IPS-NIHi11 (cell line): ENCODE results near the gene MUC3A.
"Not testable (repeated sequence)": the region's sequence is repeated elsewhere in the genome, so short reads cannot be mapped to it uniquely, and the experiment has no call there.

Source experiments
- DNase-seq: peaks from one replicate; pipeline ENCODE4 v3.0.0; 2012; ENCODE audit warnings: mixed read lengths, low spot score

Gene MUC3A

DNA sequence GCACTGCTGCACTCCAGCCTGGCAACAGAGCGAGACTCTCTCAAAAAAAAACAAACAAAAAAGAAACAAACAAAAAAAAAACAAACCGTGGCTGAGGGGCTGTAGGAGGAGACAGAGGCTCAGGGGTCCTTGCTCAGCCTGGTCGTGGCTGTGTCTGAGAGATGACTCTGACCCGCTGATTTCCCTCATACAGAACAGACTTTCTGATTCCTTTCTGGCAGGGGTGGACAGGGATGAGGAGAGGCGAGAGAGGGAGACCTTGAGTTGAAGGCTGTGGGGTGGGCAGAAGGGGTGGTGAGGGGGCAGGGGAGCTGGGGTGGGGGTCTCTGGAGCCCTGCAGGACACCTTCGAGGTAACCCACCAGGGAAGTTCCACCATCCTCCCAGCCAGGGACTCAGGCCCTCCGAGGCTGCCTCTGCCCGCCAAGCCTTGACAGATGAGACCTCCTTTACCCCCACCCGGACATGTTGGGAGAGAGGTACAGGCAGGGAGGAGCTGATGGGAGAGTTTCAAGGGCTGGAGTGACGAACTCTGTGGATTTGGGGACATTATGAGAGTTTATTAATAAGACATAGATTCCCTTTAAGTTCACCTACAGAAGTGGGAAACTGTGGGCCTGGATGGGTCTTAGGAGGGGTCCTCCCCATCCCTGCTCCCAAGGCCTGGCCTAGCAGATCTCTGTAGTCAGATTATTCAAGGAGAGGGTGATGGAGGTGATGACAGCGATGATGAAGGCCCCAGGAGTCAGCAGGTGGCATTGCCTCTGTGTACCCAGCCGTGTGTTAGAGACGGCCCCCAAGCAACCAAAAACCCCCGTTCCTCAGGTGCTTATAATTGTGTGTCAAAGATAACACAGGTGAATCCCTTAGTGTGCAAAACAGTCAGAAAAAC lies 22.0 kb downstream of the MUC3A start:
- no peak for DNase-seq

DNA sequence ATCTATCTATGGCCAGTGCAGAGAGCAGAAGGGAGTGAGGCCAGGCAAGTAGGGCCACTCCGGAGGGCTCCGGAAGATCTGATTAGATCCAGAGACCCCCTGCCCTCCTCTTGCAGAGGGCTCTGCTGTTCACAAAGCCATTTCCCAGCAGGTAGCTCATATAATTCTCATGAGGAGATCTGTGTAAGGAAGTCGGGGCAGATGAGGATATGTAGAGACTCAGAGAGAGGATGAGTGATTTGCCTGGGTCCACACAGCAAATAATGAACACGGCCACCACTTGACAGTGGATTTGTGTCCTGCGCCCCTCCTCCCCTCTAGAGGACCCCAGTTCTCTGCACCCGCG lies 22.6 kb downstream of the MUC3A start:
- DNase-seq = no peak

DNA sequence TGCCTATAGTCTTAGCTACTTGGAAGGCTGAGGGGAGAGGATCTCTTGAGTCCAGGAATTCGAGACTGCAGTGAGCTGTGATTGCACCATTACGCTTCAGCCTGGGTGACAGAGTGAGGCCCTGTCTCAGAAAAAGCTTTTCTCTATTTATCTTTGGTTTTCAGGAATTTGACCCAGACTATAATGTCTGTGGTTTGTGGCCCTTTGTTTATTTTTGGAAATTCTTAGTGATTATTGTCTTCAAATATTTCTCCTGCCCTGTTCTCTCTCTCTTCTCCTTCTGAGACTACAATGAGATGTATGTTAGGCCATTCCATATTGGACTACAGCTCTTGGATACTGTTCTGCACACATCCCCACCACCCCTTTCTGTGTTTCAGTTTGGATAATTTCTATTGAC lies 24.7 kb downstream of the MUC3A start:
- DNase-seq = no peak

DNA sequence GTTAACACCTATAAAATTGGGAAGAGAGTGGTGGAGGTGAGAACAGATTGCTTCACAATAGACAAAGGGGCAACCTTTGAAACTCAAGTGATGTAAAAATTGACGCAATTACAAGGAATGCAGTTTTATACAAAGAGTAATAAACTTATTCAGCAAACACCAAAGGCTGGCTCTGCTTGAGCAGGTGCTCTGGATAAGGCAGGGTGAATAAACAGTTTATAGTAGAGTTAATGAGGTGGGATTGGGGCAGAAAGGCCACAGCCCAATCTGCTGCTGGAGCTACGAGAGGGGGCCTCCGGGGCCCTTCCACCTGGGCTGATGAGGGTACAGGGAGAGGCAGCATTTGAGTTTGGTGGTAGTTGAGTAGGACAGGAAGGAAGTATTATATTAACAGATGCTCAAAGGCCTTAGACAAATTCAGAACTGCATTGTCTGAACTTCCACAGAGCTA lies 26.1 kb downstream of the MUC3A start:
- no peak for DNase-seq

DNA sequence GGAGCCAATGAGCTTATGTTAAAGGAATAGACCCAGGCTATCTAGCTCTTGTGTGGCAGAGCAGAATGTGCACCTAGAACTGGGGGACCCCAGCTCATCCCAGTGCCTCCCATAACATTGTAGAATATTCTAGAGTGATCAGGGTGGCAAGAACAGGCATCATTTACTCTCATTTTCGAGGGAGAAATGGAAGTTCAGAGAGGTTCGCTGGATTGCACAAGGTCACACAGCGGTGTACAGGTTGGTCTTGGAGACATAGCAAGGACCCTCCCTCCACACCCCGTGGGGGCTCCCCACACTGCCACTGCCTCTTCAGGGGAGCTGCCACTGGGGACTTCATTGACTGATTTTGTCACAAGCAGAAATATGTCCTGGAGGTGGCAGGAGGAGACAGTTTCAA lies 29.0 kb downstream of the MUC3A start:
- DNase-seq = no peak

DNA sequence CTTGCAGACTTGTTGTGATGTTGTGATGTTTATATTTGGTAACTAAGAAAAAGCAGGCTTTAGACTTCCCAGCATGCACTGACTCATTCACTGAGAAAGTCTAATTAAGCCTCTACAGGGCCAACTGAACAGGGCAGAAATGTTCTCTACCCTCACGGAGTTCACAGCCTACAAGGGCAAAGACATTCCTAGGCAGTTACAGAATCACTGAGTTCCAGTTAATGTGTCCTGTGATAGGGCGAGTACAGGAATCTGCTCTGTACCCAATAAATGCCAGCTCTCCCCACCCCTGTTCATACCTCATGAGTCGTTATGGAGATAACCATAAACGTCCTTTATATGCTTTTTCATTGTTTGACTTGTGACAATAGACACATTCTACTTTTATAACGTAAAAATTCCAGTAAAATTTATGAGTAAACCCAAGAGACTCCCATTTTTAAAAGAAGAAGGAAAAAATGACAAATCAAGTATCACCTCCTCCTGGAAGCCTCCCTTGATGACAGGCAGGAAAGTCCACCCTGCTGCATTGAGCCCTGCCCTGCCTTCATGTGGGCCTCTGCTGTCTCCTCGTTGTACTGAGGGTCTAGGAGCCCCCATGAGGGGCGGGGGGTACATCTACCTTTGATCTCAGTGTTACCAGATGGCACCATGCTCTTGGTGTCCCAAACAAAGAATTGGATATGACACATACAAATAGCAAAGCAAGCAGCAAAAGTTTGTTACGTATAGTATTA lies 34.3 kb downstream of the MUC3A start:
- DNase-seq = no peak

DNA sequence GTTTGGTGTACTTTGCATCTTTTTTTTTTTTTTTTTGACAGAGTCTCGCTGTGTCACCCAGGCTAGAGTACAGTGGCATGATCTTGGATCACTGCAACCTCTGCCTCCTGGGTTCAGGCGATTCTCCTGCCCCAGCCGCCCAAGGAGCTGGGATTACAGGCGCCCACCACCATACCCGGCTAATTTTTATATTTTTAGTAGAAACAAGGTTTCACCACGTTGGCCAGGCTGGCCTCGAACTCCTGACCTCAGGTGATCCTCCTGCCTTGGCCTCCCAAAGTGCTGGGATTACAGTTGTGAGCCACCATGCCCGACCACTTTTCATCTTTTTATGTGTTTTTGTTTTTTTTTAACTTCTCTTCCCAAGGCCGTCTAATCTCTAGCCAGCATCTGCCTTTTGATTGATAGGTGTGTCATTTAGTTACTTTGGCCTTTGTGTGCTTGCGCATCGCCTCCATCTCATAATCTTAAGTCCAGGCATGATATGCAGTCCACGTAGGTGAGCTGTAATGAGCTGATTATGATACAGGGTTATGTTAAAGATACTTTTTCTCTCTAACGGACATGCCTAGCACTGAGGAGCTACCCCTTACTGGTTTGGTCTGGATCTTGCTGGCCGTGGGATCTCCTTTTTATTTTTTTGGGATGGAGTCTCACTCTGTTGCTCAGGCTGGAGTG lies 35.0 kb downstream of the MUC3A start:
- not testable (repeated sequence) for DNase-seq

DNA sequence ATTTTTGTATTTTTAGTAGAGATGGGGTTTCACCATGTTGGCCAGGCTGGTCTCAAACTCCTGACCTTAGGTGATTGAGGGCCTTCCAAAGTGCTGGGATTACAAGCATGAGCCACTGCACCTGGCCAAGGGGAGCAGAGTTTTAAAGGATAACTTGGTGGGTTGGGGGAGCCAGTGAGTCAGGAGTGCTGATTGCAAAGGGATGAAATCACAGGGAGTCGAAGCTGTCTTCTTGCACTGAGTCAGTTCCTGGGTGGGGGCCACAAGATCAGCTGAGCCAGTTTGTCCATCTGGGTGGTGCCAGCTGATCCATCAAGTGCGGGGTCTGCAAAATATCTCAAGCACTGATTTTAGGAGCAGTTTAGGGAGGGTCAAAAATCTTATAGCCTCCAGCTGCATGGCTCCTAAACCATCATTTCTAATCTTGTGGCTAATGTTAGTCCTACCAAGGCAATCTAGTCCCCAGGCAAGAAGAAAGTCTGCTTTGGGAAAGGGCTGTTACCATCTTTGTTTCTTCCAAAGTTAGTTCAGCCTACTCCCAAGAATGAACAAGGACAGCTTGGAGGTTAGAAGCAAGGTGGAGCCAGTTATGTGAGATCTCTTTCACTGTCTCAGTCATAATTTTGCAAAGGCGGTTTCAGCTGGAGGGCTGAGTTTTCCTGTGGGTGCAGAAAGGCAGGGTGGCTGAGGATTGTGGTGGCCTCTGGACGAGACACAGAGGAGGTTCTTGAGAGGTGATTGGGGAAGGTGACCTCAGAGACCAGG lies 35.9 kb downstream of the MUC3A start:
- DNase-seq = not testable (repeated sequence)

DNA sequence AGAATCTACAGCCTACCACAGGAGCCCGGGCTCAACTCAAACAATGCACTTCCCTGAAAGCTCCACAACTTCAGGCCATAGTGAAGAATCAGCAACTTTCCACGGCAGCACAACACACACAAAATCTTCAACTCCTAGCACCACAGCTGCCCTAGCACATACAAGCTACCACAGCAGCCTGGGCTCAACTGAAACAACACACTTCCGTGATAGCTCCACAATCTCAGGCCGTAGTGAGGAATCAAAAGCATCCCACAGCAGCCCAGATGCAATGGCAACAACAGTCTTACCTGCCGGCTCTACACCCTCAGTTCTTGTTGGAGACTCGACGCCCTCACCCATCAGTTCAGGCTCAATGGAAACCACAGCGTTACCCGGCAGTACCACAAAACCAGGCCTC lies 42.3 kb downstream of the MUC3A start:
- no peak for DNase-seq

DNA sequence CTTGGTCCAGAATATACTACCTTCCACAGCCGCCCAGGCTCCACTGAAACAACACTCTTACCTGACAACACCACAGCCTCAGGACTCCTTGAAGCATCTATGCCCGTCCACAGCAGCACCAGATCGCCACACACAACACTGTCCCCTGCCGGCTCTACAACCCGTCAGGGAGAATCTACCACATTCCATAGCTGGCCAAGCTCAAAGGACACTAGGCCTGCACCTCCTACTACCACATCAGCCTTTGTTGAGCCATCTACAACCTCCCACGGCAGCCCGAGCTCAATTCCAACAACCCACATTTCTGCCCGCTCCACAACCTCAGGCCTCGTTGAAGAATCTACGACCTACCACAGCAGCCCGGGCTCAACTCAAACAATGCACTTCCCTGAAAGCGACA lies 42.9 kb downstream of the MUC3A start:
- DNase-seq = not testable (repeated sequence)

DNA sequence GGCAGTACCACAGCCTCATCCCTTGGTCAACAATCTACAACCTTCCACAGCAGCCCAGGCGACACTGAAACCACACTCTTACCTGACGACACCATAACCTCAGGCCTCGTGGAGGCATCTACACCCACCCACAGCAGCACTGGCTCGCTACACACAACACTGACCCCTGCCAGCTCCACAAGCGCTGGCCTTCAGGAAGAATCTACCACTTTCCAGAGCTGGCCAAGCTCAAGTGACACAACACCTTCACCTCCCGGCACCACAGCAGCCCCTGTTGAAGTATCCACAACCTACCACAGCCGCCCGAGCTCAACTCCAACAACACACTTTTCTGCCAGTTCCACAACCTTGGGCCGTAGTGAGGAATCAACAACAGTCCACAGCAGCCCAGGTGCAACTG lies 45.3 kb downstream of the MUC3A start:
- not testable (repeated sequence) for DNase-seq

DNA sequence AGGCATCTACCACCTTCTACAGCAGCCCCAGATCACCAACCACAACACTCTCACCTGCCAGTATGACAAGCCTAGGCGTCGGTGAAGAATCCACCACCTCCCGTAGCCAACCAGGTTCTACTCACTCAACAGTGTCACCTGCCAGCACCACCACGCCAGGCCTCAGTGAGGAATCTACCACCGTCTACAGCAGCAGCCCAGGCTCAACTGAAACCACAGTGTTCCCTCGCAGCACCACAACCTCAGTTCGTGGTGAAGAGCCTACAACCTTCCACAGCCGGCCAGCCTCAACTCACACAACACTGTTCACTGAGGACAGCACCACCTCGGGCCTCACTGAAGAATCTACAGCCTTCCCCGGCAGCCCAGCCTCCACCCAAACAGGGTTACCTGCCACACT lies 49.2 kb downstream of the MUC3A start:
- DNase-seq = not testable (repeated sequence)

DNA sequence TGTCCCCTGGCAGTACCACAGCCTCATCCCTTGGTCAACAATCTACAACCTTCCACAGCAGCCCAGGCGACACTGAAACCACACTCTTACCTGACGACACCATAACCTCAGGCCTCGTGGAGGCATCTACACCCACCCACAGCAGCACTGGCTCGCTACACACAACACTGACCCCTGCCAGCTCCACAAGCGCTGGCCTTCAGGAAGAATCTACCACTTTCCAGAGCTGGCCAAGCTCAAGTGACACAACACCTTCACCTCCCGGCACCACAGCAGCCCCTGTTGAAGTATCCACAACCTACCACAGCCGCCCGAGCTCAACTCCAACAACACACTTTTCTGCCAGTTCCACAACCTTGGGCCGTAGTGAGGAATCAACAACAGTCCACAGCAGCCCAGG lies 50.0 kb downstream of the MUC3A start:
- DNase-seq = not testable (repeated sequence)

DNA sequence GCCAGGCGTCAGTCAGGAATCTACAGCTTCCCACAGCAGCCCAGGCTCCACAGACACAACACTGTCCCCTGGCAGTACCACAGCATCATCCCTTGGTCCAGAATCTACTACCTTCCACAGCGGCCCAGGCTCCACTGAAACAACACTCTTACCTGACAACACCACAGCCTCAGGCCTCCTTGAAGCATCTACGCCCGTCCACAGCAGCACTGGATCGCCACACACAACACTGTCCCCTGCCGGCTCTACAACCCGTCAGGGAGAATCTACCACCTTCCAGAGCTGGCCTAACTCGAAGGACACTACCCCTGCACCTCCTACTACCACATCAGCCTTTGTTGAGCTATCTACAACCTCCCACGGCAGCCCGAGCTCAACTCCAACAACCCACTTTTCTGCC lies 50.7 kb downstream of the MUC3A start:
- not testable (repeated sequence) for DNase-seq

DNA sequence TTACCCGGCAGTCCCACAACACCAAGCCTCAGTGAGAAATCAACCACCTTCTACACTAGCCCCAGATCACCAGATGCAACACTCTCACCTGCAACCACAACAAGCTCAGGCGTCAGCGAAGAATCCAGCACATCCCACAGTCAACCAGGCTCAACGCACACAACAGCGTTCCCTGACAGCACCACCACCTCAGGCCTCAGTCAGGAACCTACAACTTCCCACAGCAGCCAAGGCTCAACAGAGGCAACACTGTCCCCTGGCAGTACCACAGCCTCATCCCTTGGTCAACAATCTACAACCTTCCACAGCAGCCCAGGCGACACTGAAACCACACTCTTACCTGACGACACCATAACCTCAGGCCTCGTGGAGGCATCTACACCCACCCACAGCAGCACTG lies 53.0 kb downstream of the MUC3A start:
- DNase-seq = not testable (repeated sequence)

DNA sequence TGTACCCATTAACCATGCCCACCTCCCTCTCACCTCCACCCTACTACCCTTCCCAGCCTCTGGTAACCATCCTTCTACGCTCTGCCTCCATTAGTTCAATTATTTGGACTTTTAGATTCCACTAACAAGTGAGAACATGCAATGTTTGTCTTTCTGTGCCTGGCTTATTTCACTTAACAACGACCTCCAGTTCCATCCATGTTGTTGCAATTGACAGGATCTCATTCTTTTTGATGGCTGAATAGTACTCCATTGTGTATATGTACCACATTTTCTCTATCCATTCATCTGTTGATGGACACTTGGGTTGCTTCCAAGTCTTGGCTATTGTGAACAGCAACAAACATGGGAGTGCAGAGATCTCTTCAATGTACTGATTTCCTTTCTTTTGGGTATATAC lies 58.0 kb downstream of the MUC3A start:
- not testable (repeated sequence) for DNase-seq

DNA sequence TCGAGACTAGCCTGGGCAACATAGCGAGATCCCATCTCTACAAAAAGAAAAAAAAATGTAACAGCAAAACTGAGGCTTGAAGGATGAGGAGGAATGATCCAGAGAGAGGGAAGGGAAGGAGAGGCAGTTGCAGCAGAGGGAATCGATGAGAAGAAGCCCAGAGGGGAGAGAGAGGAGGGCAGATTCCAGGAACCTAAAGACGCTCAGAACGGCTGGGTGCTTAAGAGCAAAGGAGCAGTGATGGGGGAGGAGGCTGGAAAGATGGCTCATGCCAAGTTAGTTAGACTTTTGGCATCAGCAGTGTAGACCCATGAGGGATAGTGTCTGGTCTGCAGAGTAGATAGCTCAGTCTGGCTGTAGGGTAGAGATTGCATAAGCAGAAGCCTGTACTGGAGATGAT lies 60.3 kb downstream of the MUC3A start:
- no peak for DNase-seq

DNA sequence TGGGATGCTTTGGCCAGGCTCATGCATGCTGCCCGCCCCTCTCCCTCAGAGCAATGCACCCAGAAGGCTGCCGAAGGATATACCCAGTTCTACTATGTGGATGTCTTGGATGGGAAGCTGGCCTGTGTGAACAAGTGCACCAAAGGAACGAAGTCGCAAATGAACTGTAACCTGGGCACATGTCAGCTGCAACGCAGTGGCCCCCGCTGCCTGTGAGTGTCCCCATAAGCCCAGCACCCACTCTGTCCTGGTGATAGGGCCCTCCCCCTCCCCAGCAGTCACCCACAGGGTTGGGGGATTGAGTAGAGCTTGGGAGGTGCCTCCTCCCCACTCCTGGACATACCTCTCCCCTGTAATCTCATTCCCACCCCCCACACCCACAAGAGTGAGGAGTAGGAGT lies 63.6 kb downstream of the MUC3A start:
- DNase-seq = no peak

DNA sequence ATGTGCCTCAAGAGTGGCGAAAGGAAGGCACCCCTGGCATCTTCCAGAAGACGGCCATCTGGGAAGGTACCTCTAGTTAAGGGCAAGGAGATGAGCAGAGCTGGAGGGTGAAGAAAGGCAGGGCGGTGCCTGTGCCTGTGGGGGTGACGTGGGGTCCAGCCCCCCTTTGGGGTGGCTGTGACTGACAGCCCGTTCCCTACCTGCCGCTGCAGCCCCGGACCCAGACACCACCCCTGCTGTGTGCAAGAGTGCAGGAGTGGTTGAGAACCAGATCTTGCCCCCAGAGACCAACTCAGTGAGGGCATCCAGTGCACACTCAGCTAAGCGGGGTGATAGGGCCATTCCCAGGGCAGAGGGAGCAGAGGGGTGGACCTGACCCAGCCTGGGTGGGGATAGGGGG lies 66.3 kb downstream of the MUC3A start:
- no peak for DNase-seq

DNA sequence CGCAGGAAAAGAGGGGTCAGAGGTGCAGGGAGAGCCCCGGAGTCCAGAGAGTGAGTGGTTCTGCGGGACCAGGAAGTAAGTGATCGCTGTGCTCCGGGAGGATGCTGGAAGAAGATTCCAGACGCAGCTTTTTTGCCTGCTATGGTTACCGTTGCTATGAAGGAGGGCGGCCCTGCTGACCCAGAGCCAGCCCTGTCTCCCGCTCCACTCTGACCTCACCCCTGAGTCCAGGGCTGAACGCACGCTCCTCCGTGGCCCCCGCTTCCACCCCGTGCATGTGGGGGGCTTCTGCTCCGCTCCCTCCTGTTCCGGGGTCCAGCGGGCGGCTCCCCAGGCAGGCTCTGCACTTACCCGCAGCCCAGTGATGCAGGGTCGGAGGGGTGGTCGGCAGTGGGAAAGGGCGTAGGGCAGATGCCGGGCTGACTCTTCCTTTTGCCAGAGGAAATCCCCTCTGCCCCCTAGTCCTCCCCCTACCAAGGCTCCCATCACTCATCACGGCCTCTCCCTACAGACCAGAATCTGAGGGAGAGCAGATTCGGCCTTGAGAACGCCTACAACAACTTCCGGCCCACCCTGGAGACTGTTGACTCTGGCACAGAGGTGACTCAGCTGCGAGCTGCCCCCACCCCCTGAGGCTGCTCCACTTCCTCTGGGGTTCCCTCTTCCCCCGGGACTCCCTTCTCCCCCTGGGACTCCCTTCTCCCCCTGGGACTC lies 67.9 kb downstream of the MUC3A start:
- peak; percentile 74 for DNase-seq
